A673 (cell line): ENCODE measurements around the gene DCAKD. TPM values are rescaled to one million over a fixed set of nuclear protein-coding genes. Genes with fewer than 3 reads are reported as not detected.

ENCODE experiments used
- BruUV-seq: library from RNA; stranded (reverse); fragments of 400-500 nt; replicated peaks from 2 replicates; lab custom pipeline; 2021; lab: Mats Ljungman, UMichigan
- CTCF ChIA-PET: fragments of 300-600 bp; sonication (Branson Sonifier 250); formaldehyde crosslinking; loops from one replicate; lab custom pipeline; 2022; ENCODE audit warnings: antibody characterized with exemption; lab: Charles Lee
- POLR2A ChIA-PET: fragments of 300-600 bp; sonication (Branson Sonifier 250); formaldehyde crosslinking; loops from one replicate; lab custom pipeline; 2022; ENCODE audit warnings: antibody characterized with exemption; ENCODE audit not compliant: low non-redundant PET; lab: Charles Lee
- DNase-seq: peaks from one replicate; pipeline ENCODE4 v3.0.0-alpha.2; 2015; ENCODE audit warnings: low spot score
- H3K27ac ChIP-seq: fragments of 200-600 bp; sonication (generic); 2 replicates; pipeline ENCODE4 v1.5.1; 2016; ENCODE audit warnings: mixed run types, low read depth, mild to moderate bottlenecking, mixed read lengths, antibody characterized with exemption, low read length; ENCODE audit not compliant: poor library complexity, severe bottlenecking
- H3K27me3 ChIP-seq: fragments of 200-600 bp; sonication (generic); replicated peaks from 2 replicates; pipeline ENCODE4 v1.6.1; 2017; ENCODE audit warnings: mixed run types, low read depth, mild to moderate bottlenecking, mixed read lengths, antibody characterized with exemption, low read length; ENCODE audit not compliant: insufficient read depth, poor library complexity
- H3K36me3 ChIP-seq: fragments of 200-600 bp; sonication (generic); 2 replicates; pipeline ENCODE4 v1.6.1; 2016; ENCODE audit warnings: mixed run types, mild to moderate bottlenecking, mixed read lengths, antibody characterized with exemption, low read length; ENCODE audit not compliant: insufficient read depth, poor library complexity, severe bottlenecking
- H3K4me1 ChIP-seq: fragments of 200-600 bp; sonication (generic); 2 replicates; pipeline ENCODE4 v1.6.1; 2017; ENCODE audit warnings: mixed run types, mild to moderate bottlenecking, mixed read lengths, antibody characterized with exemption, low read length; ENCODE audit not compliant: insufficient read depth, poor library complexity, severe bottlenecking
- H3K4me3 ChIP-seq: fragments of 200-600 bp; sonication (generic); 2 replicates; pipeline ENCODE4 v1.5.1; 2016; ENCODE audit warnings: low read depth, mixed run types, mild to moderate bottlenecking, mixed read lengths, low read length; ENCODE audit not compliant: poor library complexity, severe bottlenecking
- H3K9me3 ChIP-seq: fragments of 200-600 bp; sonication (generic); 2 replicates; pipeline ENCODE4 v1.6.1; 2016; ENCODE audit warnings: mixed run types, low read depth, mild to moderate bottlenecking, mixed read lengths, antibody characterized with exemption, low read length; ENCODE audit not compliant: poor library complexity, severe bottlenecking
- CTCF ChIP-seq: fragments of 300-800, 200-600 bp; sonication (generic); conservative IDR thresholded peaks from 2 replicates; pipeline ENCODE4 v1.5.1; 2017; ENCODE audit warnings: low read depth, mild to moderate bottlenecking, antibody characterized with exemption, low read length, moderate library complexity, mixed read lengths
- EZH2 ChIP-seq: fragments of 200-600 bp; sonication (generic); IDR thresholded peaks from 2 replicates; pipeline ENCODE4 v1.6.1; 2017; ENCODE audit warnings: borderline replicate concordance, low read depth, mild to moderate bottlenecking, mixed read lengths, antibody characterized with exemption, low read length; ENCODE audit not compliant: poor library complexity, severe bottlenecking
- intact Hi-C: fragments of 100-400 bp; cut with micrococcal nuclease; formaldehyde crosslinking; loops from one replicate; pipeline ENCODE4 v1.10.0; 2022; ENCODE audit not compliant: unreplicated experiment
- total RNA-seq: library from RNA; stranded (reverse); gene quantifications from 2 replicates; pipeline ENCODE4 v1.2.3, GENCODE V29; 2021

The DCAKD gene
- total RNA-seq, 1 experiment from 2014 or later = 19.1 TPM

- intact Hi-C loops = loop anchor here (10.0 kb wide), 1 partner anchor 319 kb away; no protein-coding TSS in a partner anchor
- Histone ChIP-seq H3K9me3 (no peaks in the 10 kb centered on the region), H3K27ac (no peak overlapping the region), H3K27me3 (no peaks in the 10 kb centered on the region), H3K4me1 (no peaks in the 10 kb centered on the region), H3K4me3 (no peak overlapping the region), H3K36me3 (peaks cover 38% of the 10 kb centered on the region)
- ChIA-PET POLR2A (no interaction called here), CTCF (no interaction called here)
- BruUV-seq = no TSS peak
- TF ChIP-seq EZH2 = no peak
- TF ChIP-seq CTCF = no peak
- DNase-seq = no peak
Measured at GRCh38 chr17:45093444-45094110, 42.1 kb upstream of the DCAKD start.

- Histone ChIP-seq H3K9me3 (no peaks in the 10 kb centered on the region), H3K4me1 (no peaks in the 10 kb centered on the region), H3K27me3 (no peaks in the 10 kb centered on the region), H3K27ac (no peak overlapping the region), H3K4me3 (no peak overlapping the region), H3K36me3 (peaks cover 34% of the 10 kb centered on the region)
- intact Hi-C loops = loop anchor here (10.0 kb wide), 1 partner anchor 318 kb away; no protein-coding TSS in a partner anchor
- POLR2A ChIA-PET = no interaction called here
- BruUV-seq = no TSS peak
- DNase-seq = peak; percentile 25
- TF ChIP-seq CTCF = no peak
- CTCF ChIA-PET = no interaction called here
Measured at GRCh38 chr17:45092911-45093430, 41.5 kb upstream of the DCAKD start.

GRCh38 chr17:45091778-45092425, 40.5 kb upstream of the DCAKD start:
- no peak for TF ChIP-seq CTCF
- TF ChIP-seq EZH2 = no peak
- no peaks in the 10 kb centered on the region for H3K4me1 ChIP-seq
- H3K36me3 ChIP-seq = peaks cover 37% of the 10 kb centered on the region
- CTCF ChIA-PET = no interaction called here
- intact Hi-C loops = loop anchor here (10.0 kb wide), 1 partner anchor 317 kb away; no protein-coding TSS in a partner anchor
- no peaks in the 10 kb centered on the region for H3K9me3 ChIP-seq
- no peak for DNase-seq
- no peaks in the 10 kb centered on the region for H3K27me3 ChIP-seq
- no peak overlapping the region for H3K4me3 ChIP-seq
- BruUV-seq = no TSS peak
- no peak overlapping the region for H3K27ac ChIP-seq
- POLR2A ChIA-PET = no interaction called here
